DMS114 treated with DMSO at 0.1 percent for 48 hours (cell line): ENCODE results near the gene IL31RA.
A peak's percentile ranks its signal among the peaks of the same experiment; 100 is the strongest.

Source experiments
- DNase-seq: peaks from one replicate; lab custom pipeline; 2025; ENCODE audit not compliant: unreplicated experiment; lab: John Stamatoyannopoulos, UW

The IL31RA gene

DNA sequence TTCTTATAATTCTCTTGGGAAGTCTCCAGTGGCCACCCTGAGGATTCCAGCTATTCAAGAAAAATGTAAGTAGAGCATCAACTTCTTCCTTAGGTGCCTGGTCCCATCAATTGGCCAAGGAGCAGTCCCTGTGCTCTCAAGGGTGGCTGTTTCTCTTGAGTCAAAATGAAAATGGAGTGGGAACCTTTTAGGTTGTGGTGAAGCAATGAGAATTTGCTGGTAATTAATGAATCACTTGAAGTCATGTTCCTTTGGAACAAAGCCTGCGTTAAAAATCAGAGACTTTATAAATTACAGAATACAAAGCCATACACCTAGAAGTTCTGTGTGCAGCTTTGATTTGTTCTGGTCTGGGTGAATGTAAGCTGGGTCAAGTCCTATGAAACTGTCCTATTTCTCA is 48.9 kb downstream of the IL31RA start:
- DNase-seq = no peak

DNA sequence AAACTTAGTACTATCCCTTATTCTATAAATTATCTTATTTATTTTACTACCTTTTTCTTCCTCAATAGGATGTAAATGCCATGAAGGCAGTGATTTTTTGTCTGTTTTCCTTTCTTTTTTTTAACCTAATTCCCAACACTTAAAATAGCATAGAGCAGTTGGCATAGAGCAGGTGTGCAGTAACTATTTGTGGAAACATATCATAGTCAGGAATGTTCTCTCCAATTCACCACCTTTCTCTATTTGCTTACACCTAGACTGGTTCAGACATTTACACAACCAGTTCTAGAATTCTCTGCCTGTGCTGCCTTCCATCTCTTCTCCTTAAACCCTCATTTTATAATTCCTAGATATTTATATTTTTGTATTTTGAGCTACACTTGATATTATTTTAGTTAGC is 49.6 kb downstream of the IL31RA start:
- DNase-seq = no peak

DNA sequence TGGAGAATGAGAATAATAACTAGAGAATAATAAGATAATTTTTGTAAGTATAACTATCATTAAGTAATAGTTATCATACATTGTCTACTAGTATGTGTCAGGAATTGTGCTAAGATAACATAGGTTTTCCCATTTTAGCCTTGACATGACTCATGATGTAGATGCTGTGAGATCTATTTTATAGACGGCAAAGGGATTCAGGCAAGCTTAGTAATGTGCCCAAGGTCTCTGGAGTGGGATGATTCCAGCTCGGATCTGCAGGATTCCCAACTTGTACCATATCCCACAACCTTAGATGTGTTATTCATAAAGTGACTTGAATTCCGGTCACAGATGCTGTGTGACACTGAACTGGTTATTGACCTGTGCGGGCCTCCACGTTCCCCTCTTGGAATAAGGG is 51.5 kb downstream of the IL31RA start:
- DNase-seq = no peak

DNA sequence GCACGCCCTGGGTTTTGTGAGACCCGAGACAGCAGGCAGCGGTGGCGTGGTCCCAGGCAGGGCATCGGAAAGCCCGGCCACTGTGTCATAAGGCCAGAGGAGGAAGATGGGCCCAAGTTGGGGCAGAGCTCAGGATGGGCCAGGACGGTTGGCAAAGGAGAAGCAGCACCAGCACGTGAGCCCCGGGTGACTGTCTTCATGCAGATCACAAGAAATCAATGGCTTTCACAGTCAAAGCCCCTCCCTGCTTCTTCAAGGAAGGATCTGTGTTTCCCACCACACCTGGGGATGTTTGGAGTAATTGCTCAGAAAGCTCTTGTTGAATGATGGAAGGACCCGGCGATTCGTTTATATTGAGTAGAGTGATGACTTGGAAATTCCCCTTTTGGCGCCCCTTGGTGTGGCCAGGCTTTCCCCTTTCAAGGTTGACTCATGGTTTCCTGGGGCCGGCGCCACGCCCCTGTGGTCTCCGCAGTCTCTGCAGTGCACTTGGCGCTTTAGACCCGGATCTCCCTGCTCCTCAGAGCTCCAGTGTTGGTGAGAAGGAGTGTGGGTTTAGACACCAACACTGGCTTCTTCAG is 52.1 kb downstream of the IL31RA start:
- DNase-seq = no peak

DNA sequence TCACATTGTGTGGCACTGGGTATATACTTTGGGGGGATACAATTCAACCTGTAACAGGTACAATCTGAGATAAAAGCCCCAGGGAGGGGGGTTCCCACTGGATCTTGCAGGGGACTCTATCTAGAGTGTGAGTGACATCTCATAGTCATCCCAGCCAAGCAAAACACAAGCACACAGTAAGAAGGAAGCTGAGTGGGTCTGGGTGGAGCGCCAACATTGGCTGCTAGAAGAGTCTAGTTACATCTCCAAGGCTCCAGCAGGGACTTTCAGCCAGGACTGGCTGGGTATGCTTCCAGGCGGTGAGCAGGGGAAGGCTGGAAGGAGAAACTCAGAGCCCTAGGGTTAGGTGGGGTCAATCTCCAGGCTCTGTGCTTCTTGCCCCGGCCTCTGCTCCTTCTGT is 53.0 kb downstream of the IL31RA start:
- DNase-seq = no peak

DNA sequence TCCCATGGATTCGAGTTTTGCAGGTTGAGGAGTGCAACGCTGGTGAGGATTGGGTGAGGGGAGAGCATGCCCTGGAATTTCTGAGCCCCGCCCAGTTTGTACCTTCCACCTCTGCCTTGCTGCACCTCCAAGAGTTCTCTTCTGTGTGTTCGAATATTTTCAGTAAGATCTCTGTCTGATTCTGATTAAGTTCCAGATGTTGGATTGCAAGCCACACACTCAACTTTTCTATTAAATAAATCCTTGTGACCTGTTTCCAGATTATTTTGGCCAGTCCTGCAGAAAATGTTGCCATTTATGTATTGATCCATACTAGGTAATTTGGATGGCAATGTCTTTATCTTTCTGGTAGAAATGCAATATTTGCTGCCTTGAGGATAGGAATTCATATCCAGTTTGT is 54.1 kb downstream of the IL31RA start:
- no peak for DNase-seq

DNA sequence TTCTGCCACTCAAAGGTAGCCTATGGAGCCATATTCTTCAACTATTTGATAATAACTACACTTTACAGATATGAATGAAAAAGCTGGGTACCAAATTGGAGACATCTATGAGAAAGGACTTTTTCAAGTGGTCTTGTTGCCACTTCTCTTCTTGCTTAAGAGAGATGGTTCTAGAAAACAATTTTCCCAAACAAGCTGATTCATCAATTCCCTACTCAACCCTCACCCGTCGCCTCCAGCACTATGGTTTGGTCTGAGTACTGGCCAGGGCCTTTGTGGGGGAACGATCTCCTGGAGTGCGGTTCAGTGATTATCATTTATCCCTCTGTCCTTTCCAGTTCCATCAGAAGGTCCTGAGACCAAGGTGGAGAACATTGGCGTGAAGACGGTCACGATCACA is 56.8 kb downstream of the IL31RA start:
- no peak for DNase-seq

DNA sequence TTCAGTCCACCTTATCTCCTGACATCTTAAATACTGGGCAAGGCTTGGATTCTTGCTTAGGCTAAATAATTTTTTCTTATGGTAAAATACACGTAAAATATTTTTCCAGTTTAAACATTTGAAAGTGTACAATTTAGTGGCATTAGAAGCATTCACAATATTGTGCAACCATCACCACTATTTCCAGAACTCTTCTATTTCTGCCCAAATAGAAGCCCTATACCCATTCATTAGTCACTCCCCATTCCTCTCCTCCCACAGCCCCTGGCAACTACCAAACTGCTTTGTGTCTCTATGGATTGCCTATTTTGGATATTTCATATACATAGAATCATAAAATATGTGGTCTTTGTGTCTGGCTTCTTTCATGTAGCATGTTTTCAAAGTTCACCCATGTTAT is 57.6 kb downstream of the IL31RA start:
- no peak for DNase-seq

DNA sequence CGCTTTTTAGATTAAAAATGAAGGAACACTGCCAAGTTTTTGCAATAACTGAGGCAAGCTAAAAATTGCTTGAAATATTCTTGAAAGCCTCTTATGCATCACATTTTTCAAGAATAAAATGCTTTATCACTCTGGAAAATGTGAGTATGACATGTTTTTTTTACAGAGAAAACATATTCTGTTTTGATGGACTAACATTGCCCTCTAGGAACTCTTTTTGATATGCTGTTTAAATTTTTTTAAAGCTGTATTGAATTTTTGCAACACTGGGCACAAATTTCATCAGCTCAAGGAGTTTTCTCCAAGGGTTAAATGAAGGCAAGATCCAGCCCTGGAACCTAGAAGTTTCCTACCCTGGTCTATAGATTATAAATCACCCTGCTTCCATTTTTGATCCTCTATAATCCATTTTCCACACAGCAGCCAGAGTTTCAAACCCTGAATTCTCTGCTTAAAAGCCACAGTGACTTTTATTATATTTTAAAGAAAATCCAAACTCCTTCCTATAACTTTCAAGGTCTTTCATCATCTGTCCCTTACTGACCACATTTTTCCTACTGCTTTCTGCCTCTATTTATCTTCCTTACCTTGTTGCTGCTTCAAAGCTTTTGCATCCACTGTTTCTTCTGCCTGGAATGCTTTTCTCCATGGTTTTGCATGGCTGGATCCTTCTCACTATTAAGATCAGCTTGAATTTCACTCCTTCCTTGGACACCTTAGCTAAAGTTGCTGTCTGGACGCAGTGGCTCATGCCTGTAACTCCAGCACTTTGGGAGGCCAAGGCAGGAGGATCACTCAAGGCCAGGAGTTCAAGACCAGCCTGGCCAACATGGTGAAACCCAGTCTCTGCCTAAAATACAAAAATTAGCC is 60.9 kb downstream of the IL31RA start:
- no peak for DNase-seq

DNA sequence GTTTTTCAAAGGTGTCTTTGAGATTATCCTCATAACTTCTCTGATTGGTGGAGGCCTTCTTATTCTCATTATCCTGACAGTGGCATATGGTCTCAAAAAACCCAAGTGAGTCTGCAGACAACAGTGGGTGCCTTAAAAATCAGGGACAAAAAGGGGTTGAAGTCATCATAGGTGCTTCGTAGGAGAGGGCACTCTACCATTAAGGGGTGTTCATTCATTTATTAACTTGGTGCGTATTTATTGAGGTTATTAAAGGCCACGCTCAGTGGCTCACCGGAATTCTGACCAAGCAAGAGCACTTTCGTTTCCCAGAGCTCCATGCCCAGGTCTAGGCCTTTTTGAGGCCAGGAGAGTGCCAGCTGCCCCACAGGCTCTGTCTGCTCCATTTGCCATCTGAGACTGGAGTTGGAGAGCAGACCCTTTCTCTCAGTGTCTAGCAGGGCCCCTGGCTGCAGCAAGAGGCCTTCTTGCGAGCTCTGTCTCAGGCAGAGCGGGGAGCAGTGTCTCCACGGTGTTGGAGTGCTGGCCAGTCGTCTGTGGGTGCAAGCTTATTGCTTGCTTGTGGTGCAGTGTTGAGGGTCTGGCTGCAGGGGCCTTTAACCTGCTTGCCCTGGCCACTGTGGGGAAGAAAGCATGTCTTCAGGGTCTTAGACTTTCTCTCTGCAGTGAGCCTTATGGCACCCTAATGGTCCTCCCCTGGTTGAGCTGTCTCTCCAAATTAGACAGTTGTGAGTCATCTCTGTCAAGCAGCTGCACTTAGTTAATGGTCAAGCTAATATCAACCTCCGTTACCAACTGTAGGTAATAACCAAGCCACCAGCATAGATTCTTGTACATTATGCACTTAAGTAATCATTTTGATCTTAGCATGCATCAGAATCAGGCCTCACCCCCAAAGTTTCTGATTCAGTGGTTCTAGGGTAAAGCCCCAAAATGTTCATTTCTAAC is 62.6 kb downstream of the IL31RA start:
- no peak for DNase-seq

DNA sequence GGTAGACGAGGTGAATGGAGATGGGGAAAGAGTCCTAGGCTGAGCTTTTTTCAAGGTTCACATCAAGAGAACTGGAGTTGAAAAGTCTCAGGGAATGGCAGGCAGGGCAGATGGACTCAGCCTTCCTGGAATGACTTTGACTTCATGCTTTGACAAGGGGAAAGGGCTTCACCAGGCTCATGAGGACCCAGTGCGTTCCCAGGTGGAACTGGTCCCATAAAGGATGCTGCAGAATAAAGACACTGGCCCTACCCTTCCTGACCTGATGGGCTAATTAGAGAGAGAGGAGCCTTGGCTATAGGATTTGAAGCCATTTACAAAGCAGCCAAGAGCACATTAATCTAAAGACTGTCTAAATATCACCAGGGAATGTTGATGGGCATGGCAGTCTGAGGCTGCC is 63.8 kb downstream of the IL31RA start:
- DNase-seq = no peak

DNA sequence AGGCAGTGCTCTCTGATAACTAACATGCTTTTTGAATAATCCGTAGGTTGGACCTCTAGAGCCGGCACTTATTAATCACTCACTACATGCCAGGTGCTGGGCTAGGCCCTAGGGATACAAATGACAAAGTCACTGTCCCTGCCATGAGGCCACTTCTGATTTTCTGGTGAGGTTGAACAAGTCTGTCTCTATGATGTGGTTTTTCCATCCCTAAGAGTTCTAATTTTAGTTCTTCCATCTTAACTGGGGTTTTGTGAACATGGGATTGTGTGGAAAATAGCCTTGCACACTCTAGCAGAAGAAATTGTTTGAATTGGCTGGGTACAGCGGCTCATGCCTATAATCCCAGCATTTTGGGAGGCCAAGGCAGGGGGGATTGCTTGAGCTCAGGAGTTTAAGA is 64.6 kb downstream of the IL31RA start:
- DNase-seq = no peak

DNA sequence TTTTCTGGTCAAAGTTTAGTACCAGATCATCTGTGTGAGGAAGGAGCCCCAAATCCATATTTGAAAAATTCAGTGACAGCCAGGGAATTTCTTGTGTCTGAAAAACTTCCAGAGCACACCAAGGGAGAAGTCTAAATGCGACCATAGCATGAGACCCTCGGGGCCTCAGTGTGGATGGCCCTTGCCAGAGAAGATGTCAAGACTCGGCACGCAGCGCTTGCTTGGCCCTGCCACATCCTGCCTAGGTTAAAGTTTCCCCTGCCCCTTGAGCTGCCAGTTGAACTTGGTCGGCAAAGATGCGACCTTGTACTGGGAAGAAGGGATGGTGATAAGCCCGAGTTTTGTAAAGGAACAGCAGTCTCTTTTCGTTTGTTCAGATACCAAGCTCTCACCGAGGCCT is 65.8 kb downstream of the IL31RA start:
- no peak for DNase-seq

DNA sequence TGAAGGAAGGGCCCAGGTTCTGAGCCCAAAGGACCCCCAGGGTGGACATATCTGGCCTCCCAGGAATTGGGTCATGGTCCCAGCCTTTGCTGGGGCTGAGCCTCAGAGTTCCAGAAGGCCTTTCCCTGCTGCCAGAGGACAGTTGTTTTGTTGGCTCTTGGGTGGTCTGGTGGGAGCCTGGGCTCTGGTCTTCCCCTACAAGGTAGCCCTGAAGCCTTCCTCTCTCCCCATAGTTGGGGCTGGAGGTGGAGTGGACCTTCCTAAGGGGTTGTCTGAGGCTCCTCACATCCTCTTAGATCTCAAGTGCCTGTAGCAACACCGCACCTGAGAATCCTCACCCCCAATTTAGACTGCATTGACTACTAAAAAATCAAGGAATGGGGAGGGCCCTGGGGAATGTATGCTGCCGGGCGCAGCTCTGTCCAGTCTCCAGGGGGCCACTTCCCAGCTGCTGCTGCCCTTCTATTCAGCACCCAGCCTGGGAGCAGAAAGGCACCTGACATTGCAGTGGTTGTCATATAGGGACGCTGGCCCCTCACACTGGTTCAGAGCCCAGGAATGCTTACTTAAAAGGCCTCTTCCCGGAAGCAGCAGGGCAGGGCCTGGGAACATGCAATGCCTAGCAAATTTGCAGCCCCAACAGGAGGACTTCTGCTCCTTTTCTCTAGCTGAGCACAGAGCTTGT is 66.4 kb downstream of the IL31RA start:
- no peak for DNase-seq

DNA sequence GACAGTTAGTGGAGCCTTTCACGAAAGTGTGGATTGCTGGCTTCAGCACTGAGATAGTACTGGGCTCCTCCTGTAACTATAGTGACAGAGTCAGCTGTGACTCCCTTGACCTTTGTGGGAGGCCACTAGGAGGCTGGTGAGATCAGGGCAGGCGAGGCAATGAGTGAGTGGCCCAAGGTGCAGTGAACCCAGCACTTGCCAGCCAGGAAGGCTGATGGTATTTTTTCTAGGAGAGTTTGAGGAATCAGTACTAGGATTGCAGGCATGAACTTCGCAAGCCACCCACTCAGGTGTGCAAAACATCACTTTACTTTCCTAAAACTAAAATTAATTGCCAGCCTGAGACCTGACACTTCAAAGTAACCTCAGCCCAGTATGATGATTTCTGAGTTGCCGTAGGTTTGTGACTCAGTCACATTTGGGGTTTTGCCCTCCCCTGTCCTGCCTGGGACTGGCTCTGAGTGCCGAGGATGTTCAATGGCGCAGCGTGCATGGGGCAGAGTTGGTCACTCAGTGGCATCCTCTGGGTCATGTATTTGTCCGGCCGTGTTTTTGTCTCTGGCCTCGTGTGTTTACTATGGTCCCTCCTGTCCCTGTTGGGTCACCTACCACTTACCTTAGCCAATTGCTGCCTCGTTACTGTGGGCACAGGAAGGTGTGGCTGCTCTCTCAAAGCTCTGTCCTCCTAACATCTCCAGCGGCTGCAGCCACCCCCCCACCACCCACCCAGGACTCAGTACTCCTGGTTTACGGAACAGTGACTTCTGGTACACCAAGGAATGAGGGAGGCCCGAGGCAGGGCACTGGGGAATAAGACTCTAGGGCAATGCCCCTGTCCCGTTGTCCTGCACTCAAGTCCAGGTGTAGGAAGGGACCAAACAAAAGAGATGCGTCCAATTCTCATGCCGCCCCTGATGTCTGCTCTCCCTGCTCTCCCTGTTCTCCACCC is 67.2 kb downstream of the IL31RA start:
- DNase-seq = no peak

DNA sequence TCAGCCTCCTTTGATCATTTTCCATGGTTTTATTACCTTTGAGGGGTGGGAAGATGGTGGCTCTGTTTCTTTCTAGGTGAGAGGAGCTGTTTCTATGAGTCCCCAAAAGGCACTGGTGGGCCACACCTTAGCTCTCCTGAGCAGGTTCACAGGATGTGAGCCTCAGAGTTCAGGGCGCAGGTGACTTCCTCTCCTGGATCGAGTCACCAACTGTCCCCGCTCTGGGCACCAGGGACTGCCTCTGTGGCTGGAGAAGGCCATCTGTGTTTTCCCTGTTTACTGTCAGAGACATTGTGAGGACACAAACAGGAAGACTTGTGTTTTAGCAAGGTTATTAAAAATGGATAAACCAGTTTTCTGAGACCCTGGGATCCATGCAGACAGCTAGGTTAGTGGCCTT is 68.5 kb downstream of the IL31RA start:
- DNase-seq = no peak

DNA sequence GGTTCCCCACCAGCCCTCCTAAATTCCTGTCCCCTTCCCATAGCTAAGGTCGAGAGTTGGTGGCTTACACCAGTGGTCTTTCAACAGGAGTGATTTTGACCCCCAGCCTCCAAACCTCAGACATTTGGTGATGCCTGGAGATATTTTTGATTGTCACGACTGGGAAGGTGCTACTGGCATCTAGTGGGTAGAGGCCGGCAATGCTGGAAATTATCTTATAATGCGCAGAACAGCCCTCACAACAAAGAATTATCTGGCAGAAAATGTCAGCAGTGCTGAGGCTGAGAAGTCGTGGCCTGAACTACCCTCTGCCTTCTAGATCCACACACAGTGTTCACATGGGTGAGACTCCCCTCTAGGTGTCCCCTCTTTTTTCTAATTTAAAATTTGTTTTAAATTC is 69.6 kb downstream of the IL31RA start:
- peak; percentile 3 for DNase-seq

DNA sequence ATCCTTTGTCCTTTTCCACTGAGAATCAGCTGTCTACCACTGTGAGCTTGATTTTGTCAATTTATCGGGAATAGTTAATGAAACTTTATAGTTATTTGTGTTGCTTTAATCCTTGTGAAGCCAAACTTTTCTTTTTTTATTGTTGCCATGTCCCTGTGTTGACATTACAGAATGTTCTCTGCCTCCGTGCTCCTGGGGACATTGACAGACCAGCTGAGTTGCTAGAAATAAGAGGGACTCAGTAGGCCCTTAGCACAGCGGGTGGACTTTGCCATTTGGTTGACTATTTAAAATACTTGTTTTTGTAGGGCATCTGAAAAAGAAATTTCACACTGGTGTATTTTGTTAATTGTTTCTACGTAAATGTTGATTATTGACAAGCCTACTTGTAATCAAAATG is 70.5 kb downstream of the IL31RA start:
- no peak for DNase-seq

DNA sequence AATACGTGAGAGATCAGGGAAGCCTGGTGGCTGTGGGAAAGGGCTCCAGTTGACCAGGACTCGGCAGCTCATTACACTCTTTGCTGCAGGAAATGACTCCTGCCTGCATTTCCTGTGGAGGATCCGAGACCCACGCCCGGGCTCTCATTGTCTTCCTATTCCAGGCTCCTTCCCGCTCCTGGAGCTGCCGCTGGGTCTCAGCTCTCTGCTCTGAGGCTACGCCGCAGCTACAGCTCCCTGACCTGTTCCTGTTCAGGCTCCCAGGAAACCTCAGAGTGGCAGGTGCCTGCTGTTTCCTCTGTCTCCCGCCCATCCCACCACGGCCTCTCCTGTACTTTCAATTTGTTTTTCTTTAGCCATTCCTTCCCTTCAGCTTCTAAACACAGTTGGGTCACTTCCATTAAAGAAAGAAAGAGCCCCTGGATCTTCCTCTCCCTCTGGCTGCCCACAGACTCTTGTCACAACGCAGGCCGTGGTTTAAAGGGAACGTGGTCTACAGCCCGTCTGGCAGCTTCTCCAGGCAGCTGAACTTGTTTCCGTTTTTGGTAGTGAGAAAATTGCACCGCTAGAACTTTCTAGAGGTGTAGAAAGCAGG is 72.1 kb downstream of the IL31RA start:
- no peak for DNase-seq
